HEK293 (cell line): ENCODE data around the gene TNS1.

Source experiments
- MYNN ChIP-seq: fragments of 450-650 bp; formaldehyde crosslinking; IDR thresholded peaks from 2 replicates; pipeline ENCODE4 v1.5.1; 2016; ENCODE audit warnings: missing biosample characterization, missing genetic modification characterization, borderline replicate concordance
- MZF1 ChIP-seq: fragments of 450-650 bp; formaldehyde crosslinking; IDR thresholded peaks from 2 replicates; pipeline ENCODE4 v1.5.1; 2017; ENCODE audit warnings: missing biosample characterization, missing genetic modification characterization, borderline replicate concordance
- REST ChIP-seq: fragments of 450-650 bp; formaldehyde crosslinking; IDR thresholded peaks from 2 replicates; pipeline ENCODE4 v1.5.1; 2016; ENCODE audit warnings: missing biosample characterization, missing genetic modification characterization
- ZBTB1 ChIP-seq: fragments of 450-650 bp; formaldehyde crosslinking; IDR thresholded peaks from 2 replicates; pipeline ENCODE4 v1.5.1; 2016; ENCODE audit warnings: missing biosample characterization, missing genetic modification characterization
- ZBTB17 ChIP-seq: fragments of 450-650 bp; formaldehyde crosslinking; IDR thresholded peaks from 2 replicates; pipeline ENCODE4 v1.5.1; 2016; ENCODE audit warnings: missing biosample characterization, missing genetic modification characterization
- ZFHX2 ChIP-seq: fragments of 450-650 bp; formaldehyde crosslinking; conservative IDR thresholded peaks from 2 replicates; pipeline ENCODE4 v1.5.1; 2016; ENCODE audit warnings: missing biosample characterization, missing genetic modification characterization
- ZNF24 ChIP-seq: fragments of 450-650 bp; formaldehyde crosslinking; IDR thresholded peaks from 2 replicates; pipeline ENCODE4 v1.5.1; 2016; ENCODE audit warnings: missing biosample characterization, missing genetic modification characterization
- ZNF354C ChIP-seq: fragments of 450-650 bp; formaldehyde crosslinking; IDR thresholded peaks from 2 replicates; pipeline ENCODE4 v1.5.1; 2016; ENCODE audit warnings: missing biosample characterization, missing genetic modification characterization, low read depth, borderline replicate concordance
- ZNF670 ChIP-seq: fragments of 450-650 bp; formaldehyde crosslinking; IDR thresholded peaks from 2 replicates; pipeline ENCODE4 v1.5.1; 2016; ENCODE audit warnings: missing biosample characterization, missing genetic modification characterization, low read depth
- ZNF701 ChIP-seq: fragments of 450-650 bp; formaldehyde crosslinking; IDR thresholded peaks from 2 replicates; pipeline ENCODE4 v1.5.1; 2016; ENCODE audit warnings: missing biosample characterization, missing genetic modification characterization
- TF ChIP-seq, protein P1 (sequence below): fragments of 450-650 bp; formaldehyde crosslinking; IDR thresholded peaks from 2 replicates; pipeline ENCODE4 v1.5.1; 2016; ENCODE audit warnings: missing biosample characterization, missing genetic modification characterization
- TF ChIP-seq, protein P2 (sequence below): fragments of 450-650 bp; formaldehyde crosslinking; IDR thresholded peaks from 2 replicates; pipeline ENCODE4 v1.5.1; 2016; ENCODE audit warnings: missing biosample characterization, missing genetic modification characterization, borderline replicate concordance
- TF ChIP-seq, protein P3 (sequence below): fragments of 450-650 bp; formaldehyde crosslinking; IDR thresholded peaks from 2 replicates; pipeline ENCODE4 v1.5.1; 2017; ENCODE audit warnings: missing biosample characterization, missing genetic modification characterization
- TF ChIP-seq, protein P4 (sequence below): fragments of 450-650 bp; formaldehyde crosslinking; IDR thresholded peaks from 2 replicates; pipeline ENCODE4 v1.5.1; 2016; ENCODE audit warnings: missing biosample characterization, missing genetic modification characterization

GRCh38 chr2:217980036-217980435, 22.8 kb downstream of the TNS1 start:
- TF ChIP-seq, protein P1, sequence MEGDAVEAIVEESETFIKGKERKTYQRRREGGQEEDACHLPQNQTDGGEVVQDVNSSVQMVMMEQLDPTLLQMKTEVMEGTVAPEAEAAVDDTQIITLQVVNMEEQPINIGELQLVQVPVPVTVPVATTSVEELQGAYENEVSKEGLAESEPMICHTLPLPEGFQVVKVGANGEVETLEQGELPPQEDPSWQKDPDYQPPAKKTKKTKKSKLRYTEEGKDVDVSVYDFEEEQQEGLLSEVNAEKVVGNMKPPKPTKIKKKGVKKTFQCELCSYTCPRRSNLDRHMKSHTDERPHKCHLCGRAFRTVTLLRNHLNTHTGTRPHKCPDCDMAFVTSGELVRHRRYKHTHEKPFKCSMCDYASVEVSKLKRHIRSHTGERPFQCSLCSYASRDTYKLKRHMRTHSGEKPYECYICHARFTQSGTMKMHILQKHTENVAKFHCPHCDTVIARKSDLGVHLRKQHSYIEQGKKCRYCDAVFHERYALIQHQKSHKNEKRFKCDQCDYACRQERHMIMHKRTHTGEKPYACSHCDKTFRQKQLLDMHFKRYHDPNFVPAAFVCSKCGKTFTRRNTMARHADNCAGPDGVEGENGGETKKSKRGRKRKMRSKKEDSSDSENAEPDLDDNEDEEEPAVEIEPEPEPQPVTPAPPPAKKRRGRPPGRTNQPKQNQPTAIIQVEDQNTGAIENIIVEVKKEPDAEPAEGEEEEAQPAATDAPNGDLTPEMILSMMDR (tag by site-specific recombination) = no peak
- no peak for TF ChIP-seq ZFHX2 (tag by site-specific recombination)
- TF ChIP-seq, protein P2, sequence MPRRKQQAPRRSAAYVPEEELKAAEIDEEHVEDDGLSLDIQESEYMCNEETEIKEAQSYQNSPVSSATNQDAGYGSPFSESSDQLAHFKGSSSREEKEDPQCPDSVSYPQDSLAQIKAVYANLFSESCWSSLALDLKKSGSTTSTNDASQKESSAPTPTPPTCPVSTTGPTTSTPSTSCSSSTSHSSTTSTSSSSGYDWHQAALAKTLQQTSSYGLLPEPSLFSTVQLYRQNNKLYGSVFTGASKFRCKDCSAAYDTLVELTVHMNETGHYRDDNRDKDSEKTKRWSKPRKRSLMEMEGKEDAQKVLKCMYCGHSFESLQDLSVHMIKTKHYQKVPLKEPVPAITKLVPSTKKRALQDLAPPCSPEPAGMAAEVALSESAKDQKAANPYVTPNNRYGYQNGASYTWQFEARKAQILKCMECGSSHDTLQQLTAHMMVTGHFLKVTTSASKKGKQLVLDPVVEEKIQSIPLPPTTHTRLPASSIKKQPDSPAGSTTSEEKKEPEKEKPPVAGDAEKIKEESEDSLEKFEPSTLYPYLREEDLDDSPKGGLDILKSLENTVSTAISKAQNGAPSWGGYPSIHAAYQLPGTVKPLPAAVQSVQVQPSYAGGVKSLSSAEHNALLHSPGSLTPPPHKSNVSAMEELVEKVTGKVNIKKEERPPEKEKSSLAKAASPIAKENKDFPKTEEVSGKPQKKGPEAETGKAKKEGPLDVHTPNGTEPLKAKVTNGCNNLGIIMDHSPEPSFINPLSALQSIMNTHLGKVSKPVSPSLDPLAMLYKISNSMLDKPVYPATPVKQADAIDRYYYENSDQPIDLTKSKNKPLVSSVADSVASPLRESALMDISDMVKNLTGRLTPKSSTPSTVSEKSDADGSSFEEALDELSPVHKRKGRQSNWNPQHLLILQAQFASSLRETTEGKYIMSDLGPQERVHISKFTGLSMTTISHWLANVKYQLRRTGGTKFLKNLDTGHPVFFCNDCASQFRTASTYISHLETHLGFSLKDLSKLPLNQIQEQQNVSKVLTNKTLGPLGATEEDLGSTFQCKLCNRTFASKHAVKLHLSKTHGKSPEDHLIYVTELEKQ (tag by site-specific recombination) = no peak
- TF ChIP-seq, protein P3, sequence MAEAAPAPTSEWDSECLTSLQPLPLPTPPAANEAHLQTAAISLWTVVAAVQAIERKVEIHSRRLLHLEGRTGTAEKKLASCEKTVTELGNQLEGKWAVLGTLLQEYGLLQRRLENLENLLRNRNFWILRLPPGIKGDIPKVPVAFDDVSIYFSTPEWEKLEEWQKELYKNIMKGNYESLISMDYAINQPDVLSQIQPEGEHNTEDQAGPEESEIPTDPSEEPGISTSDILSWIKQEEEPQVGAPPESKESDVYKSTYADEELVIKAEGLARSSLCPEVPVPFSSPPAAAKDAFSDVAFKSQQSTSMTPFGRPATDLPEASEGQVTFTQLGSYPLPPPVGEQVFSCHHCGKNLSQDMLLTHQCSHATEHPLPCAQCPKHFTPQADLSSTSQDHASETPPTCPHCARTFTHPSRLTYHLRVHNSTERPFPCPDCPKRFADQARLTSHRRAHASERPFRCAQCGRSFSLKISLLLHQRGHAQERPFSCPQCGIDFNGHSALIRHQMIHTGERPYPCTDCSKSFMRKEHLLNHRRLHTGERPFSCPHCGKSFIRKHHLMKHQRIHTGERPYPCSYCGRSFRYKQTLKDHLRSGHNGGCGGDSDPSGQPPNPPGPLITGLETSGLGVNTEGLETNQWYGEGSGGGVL (tag by site-specific recombination) = no peak
- no peak for TF ChIP-seq MYNN
- TF ChIP-seq ZNF24 = no peak
- no peak for TF ChIP-seq ZBTB1 (tag by site-specific recombination)
- no peak for TF ChIP-seq REST
- TF ChIP-seq ZBTB17 = no peak
- TF ChIP-seq, protein P4, sequence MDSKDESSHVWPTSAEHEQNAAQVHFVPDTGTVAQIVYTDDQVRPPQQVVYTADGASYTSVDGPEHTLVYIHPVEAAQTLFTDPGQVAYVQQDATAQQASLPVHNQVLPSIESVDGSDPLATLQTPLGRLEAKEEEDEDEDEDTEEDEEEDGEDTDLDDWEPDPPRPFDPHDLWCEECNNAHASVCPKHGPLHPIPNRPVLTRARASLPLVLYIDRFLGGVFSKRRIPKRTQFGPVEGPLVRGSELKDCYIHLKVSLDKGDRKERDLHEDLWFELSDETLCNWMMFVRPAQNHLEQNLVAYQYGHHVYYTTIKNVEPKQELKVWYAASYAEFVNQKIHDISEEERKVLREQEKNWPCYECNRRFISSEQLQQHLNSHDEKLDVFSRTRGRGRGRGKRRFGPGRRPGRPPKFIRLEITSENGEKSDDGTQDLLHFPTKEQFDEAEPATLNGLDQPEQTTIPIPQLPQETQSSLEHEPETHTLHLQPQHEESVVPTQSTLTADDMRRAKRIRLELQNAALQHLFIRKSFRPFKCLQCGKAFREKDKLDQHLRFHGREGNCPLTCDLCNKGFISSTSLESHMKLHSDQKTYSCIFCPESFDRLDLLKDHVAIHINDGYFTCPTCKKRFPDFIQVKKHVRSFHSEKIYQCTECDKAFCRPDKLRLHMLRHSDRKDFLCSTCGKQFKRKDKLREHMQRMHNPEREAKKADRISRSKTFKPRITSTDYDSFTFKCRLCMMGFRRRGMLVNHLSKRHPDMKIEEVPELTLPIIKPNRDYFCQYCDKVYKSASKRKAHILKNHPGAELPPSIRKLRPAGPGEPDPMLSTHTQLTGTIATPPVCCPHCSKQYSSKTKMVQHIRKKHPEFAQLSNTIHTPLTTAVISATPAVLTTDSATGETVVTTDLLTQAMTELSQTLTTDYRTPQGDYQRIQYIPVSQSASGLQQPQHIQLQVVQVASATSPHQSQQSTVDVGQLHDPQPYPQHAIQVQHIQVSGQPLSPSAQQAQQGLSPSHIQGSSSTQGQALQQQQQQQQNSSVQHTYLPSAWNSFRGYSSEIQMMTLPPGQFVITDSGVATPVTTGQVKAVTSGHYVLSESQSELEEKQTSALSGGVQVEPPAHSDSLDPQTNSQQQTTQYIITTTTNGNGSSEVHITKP = no peak
- TF ChIP-seq MZF1 (tag by site-specific recombination) = no peak
- TF ChIP-seq ZNF354C (tag by site-specific recombination) = no peak
- TF ChIP-seq ZNF701 (tag by site-specific recombination) = no peak
- no peak for TF ChIP-seq ZNF670 (tag by site-specific recombination)
